HG02588 (cell line): ENCODE data around the gene ACBD4.

ENCODE experiments used
- ATAC-seq: cut with Tn5 transposase; IDR thresholded peaks from one replicate; pipeline ENCODE4 v1.9.1; 2021; ENCODE audit warnings: mild to moderate bottlenecking, moderate library complexity; ENCODE audit not compliant: unreplicated experiment

Gene ACBD4

GRCh38 chr17:45149669-45150664 lies 14.5 kb downstream of the ACBD4 start:
- ATAC-seq, result no peak

GRCh38 chr17:45150911-45151809 lies 15.7 kb downstream of the ACBD4 start:
- ATAC-seq, result no peak

- no peak for ATAC-seq
Observed at GRCh38 chr17:45155029-45155428, 19.5 kb downstream of the ACBD4 start.

- ATAC-seq, result no peak
Observed at GRCh38 chr17:45155483-45155882, 20.0 kb downstream of the ACBD4 start.

- ATAC-seq, result no peak
Observed at GRCh38 chr17:45156242-45156641, 20.8 kb downstream of the ACBD4 start.

- peak; percentile 14 for ATAC-seq
Observed at GRCh38 chr17:45160447-45161287, 25.2 kb downstream of the ACBD4 start.

- peak; percentile 86 for ATAC-seq
Observed at GRCh38 chr17:45161288-45162024, 26.0 kb downstream of the ACBD4 start, which contains the start of gene HEXIM2. Gene HEXIM2, plus strand, starts transcription at chr17:45161875. Its CDS starts 919 bp downstream, at chr17:45162794.

- ATAC-seq, result no peak
Observed at GRCh38 chr17:45162025-45162687, 26.7 kb downstream of the ACBD4 start.

- no peak for ATAC-seq
Observed at GRCh38 chr17:45164734-45165269, 29.3 kb downstream of the ACBD4 start.

- no peak for ATAC-seq
Observed at GRCh38 chr17:45168991-45169752, 33.7 kb downstream of the ACBD4 start.

- ATAC-seq, result no peak
Observed at GRCh38 chr17:45170280-45170930, 34.9 kb downstream of the ACBD4 start.

- ATAC-seq, result no peak
Observed at GRCh38 chr17:45170931-45171337, 35.4 kb downstream of the ACBD4 start.

- ATAC-seq, result no peak
Observed at GRCh38 chr17:45171338-45172231, 36.1 kb downstream of the ACBD4 start.

- ATAC-seq, result no peak
Observed at GRCh38 chr17:45172232-45172540, 36.7 kb downstream of the ACBD4 start.

GRCh38 chr17:45172541-45173286 lies 37.2 kb downstream of the ACBD4 start:
- ATAC-seq, result no peak

- no peak for ATAC-seq
Observed at GRCh38 chr17:45175759-45176115, 40.2 kb downstream of the ACBD4 start.
